IPS-NIHi7 (cell line): ENCODE data around the gene GALNT18.

ENCODE experiments used
- DNase-seq: peaks from one replicate; pipeline ENCODE4 v3.0.0; 2012; ENCODE audit warnings: mixed read lengths; ENCODE audit errors: extremely low spot score

The GALNT18 gene

DNA sequence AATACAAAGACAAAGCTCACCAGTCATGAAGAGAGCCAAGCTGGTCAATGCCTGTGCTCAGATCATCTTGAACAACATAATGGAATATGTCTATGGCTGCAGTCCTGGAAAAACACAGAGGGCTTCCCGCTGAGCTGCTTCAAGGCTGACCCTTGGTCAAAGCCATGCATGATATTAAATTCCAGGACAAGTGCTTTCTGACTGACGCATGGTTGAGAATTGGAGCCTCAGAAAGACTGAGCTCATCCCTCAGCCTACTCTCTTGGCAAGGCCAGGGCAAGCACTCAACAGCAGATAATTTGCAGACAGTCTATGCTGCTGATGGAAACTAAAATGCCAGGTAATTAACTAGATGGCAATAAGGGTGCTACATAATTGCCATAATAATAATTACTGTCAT is 89.2 kb downstream of the GALNT18 start:
- DNase-seq, result no peak

DNA sequence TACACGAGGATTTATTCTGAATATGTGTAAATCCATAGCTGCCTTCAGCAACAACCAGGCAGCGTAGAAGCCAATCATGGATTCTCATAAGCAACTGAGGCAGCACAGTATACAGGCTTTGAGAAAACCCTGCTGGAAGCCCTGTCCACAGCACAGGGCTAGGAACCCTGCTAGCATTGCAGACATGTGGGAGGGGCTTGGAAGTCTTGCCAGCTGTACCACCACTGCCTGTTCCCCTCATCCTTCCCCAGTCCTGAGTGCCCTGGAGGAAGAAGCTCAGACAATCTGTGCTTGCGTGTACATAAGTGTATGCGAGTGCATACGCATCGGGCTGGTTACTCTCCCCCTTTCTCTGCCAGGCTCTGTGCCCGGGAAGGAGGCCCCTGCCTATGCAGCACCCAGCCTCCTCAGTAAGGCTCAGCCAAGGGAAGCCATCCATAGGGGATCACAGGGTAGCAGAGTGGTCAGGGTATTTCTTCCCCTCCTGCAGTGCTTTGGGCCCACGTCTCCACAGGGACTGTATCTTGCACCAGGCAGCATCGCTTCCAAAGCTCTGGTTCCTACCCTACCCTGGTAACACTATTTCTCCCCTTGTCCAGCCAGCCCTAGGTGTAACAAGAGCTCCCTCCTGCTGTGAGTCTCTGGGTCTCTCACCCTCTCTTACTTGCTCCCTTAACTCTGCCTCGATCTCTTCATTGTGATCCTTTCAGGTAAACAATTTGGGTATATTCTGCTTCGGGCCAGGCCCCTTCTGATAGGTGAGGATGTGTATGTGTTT is 90.5 kb downstream of the GALNT18 start:
- DNase-seq, result no peak

DNA sequence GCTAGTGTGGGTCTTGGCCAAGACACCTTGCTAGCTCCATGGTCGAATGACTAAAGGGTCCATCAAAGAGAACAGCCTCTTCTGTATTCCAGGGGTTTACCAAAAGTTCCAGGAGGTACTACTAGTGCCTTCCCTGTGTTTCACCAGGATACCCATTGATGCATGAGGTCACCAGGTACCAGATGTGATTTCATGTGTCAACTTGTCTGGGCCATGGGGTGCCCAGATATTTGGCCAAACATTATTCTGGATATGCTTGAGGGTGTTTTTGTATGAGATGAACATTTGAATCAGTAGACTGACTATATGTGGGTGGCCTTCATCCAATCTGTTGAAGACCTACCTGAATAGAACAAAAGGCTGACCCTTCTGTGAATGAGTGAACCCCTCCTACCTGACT is 92.8 kb downstream of the GALNT18 start:
- DNase-seq, result no peak

DNA sequence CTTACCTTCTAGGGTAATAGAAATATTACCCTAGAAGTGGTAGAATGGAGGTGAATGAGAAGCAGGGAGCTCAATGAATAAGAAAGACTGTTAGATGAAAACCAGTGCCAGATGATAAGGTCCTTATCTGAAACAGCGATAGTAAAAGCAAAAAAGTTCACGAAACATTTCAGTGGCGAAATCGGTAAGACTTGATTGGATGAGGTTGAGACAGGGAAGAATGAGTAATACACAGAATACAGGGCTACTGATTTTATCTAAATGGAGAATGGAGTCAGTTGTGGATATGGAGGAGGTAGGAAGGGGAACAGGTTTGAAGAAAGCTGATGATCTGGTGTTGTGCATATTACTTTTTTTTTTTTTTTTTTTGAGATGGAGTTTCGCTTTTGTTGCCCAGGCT is 96.5 kb downstream of the GALNT18 start:
- DNase-seq, result no peak

DNA sequence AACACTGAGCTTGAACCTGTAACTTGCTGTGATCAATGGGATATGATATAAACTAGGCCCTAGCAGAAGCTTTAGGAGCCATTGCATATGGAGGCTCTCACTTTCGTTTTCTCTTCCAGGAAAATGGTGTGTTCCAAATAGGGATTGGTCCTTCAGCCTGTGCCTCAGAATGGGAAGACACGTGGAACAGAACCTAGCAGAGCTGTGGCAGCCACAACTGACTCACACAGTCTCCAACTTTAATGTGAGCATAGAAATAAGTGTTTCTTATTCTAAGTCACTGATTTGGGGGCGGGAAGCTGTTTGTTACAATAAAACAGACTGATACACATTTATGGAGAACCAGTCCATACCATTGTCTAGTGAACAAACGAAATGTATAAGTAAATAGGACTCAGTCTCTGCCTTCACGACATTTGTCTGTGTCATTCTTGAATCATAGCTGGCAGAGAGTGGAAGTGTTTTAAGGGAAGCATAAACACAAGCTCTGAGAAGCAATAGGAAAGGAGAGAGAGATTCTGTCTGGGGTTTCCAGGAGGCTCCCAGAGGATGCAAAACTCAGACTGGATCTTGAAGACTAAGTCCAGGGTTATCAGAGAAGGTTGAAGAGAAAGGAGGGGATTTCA is 97.3 kb downstream of the GALNT18 start:
- DNase-seq, result no peak

DNA sequence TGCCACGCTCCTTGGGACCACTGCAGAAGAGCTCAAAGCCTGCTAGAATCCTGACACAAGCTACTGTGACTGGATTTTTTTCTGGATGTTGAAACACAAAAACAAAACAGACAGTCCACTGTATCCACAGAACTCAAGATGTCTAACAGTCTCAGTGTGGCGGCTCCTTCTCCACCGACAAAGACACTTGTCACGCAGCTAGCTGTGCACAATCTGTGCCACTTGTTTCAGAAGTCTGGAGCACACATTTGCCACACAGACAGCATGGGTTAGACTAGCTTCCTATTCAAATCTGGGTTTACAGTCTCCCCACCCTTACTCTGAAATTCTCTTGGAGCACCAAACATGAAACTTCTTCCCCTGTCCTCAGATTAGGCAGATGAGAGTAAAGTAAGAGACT is 99.2 kb downstream of the GALNT18 start:
- no peak for DNase-seq

DNA sequence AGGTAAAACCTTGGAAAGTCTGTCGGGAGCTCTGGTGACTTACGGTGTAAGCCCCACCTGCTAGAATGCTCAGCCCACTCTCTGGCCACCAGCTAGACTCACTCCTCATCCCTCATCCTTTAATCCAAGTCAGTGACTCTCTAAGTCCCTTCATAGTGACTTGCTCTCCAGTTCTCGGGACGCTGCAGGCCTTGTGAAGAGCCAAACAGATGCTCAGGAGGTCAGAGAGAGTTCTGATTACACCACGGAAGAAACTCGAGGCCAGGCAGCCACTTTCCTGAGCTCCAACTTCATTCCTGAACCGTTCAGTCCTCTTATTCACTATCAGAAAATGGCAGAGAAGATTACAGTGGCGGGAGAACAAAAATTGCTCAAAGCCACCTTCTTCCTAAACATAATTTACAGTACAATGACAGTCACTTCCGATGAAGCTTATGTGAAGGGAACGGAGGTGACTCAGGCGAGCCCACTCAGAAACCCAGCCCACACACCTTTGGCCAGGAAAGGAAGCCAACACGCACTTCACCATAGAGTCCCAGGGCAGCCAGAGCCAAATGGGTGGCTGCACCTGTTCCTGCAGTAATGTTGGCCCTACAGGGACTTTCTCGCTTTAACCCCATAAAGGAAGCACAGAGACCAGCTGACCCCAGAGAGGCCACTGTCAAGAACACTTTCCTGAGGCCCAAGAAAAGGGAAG is 100.4 kb downstream of the GALNT18 start:
- DNase-seq, result no peak

DNA sequence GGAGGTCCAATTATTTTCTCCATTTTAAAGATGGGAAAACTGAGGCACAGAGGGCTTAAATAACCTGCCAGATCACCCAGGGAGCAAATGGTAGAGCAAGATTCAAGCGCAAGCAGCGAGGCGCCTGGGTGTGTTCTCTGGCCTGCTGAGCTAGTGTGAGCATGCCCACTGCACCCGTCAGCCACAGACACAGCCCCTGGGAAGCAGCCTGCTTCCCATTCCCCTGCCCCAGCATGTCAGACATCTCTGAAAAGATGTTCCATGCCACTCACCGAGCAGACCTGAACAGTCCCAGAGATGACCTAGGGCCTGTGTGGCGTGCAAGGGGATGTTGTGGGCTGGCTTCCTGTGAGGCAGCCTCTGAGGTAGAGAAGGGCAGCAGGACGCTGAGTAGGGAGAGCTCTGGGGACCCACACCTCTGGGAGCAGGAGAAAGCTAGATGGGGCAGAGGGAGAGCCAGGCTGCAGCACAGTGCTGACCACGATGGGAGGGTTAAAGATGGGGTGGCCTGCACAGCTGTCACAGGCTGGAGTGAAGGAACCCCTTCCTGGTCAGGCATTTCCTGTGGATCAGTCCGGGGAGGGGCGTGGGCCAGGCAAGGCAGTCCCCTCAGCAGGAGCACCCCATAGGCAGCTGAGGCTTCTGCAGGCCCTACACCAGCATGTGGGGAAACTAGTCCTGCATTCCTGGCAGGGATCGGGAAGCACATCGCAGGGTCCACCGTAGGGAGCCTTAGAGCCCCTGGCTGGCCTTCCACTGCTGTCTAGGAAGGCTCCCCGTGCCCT is 101.4 kb downstream of the GALNT18 start:
- peak; percentile 25 for DNase-seq

DNA sequence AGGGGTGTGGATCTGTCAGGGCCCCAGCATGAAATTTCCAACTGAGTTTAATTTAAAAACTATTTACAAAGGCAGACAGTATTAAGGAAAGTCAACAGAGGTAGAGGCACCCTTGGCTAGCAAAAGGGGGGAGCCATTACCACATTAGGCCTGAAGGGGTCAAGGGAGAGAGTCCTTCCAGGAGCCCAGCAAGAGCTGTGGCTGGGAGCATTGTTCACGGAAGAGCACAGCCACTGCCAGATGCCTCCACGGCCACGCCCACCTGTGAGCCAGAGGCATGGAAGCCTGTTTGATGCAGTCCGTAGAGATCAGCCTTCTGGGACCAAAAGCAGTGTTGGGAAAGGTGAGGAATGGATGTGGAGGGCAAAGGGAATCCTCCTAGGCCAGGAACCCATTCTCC is 102.6 kb downstream of the GALNT18 start:
- DNase-seq, result peak; percentile 64

DNA sequence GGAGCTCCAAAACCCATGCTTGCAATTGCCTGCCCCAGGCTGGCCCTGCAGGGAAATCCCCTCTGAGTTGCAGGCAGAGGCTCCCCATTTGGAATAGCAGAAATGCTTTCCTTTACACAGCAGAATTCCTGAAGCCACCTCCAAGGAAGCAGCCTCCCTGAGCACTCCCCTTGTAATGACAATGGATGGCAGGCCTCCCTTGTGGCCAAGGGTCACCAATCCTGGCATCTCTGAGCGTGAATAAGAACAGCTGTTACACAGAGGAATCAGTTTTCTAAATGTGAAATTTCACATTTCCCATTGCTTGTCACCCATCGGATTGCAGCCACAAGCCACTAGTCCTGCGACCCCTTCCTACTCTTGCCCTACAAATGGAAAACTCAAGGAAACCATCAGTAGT is 107.6 kb downstream of the GALNT18 start:
- peak; percentile 45 for DNase-seq

DNA sequence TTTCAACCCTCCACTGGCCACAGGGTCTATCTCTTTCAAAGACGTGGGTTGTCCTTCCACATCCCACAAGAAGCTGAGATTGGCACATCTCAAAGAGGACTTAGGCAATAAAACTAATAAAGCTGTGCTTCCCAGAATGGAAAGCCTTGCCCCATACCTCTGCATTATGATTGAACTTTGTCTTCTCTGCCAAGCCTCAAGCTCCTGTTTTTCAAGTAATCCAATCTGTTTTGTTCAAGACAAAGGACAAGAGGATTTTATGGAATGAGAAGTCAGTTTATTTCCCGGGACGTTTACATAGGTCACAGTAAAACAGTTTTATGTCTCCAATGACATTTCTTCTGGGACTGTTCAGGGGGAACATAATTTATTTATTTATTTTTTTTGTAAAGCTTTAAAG is 108.4 kb downstream of the GALNT18 start:
- DNase-seq, result no peak

DNA sequence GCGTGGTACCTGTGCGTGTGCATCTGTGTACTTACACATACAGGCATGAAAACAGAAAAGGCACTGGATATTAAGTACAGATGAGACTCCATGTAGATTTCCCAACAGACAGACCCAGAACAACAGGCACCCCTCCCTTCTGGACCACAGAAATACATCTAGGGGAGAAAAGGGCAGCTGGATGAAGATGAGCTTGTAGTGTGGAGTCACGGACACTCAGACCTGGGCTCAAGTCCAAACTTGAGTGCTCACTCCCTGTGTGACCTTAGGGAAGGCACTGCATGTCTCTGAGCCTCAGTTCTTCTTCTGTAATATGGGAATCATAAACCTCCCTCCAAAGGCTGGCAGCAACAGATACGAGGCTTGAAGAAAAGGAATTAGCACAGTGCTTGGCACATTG is 108.9 kb downstream of the GALNT18 start:
- no peak for DNase-seq

DNA sequence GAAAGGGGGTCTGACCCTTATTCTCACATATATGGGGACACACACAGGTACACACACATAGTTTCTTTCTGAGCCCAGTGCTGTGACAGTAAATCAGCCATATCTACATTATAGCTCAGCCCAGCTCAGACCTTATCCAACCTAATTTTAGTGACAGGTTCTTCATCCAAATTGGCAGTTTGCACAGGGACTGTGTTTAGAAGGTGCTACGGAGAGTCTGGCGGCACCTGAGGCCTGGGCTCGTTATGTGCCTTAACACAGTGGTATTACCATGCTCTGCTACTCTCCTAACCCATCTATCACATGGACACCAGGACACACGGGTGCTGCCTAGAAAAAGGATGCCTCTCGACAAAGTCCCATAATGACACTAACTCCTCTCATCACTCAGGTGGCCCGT is 109.3 kb downstream of the GALNT18 start:
- no peak for DNase-seq

DNA sequence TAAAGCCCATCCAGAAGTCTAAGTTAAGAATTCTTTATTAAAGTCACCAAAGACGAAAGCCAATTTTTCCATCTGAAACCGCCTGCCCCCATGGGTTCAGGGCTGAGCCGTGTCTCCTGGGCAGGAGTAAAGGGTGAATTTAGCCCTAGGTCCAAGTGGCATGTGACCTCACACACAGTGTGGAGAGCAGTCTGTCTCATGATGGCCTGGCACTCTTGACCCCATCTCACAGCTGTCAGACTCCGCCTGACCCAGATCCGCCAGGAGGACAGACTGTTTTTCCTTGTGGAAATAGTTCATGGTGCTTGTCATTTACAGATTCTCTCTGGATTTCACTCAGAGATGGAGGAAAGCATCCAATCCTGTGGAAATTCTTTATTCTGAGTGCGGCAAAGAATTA is 109.7 kb downstream of the GALNT18 start:
- DNase-seq, result no peak

DNA sequence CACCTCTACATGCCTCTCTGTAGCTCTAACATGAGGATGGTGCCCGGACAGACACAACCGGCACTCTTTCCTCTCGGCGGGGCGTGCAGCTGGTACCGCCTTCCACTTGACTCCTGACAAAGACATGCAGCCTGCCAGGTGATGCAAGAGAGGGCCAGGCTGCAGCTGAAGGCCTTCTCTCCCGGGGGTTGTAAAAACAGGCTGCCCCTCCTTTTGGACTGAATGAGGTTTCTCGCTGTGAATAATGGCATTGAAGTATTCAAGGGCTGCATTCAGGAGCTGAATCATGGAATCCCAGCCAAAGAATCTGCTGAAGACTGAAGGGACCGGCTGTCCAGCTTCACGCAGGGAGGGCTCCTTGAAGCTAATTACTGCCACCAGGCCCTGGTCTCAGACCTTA is 110.9 kb downstream of the GALNT18 start:
- DNase-seq, result no peak

DNA sequence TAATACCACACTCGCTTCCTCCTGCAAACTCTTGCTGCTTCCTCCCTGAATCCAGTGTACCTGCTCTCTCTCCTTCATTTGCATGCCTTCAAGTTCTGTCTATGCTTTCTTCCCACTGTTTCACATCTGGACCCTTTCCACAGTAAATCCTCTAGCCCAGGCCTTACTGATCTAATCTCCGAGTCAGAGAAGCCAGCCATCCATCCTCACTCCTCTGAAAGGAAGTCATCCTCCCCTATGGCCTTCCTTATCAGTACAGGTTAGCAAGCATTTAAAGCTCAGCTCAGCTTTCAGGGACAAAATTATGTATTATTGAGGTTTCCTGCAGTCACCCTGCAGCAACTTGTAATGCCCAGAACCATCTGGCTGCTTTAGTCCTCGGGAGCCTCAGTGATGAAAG is 116.1 kb downstream of the GALNT18 start:
- no peak for DNase-seq

DNA sequence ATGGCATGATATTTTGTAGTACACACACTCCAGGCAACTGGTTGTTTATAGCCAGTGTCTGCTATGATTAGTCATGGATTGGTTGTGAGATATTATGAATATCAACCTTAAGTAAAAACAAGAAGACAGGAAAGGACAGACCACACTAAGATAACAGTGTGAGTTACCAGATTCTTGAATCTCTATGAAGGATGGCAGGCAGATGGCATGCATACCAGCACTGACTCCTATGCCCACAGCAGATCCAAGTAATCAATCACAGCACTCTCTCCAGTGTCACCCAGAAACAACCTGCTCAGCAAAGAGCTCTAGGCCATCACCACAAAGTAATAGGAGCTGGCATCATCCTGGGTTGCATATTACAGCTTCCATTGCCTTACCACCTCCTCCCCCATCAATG is 116.6 kb downstream of the GALNT18 start:
- no peak for DNase-seq

DNA sequence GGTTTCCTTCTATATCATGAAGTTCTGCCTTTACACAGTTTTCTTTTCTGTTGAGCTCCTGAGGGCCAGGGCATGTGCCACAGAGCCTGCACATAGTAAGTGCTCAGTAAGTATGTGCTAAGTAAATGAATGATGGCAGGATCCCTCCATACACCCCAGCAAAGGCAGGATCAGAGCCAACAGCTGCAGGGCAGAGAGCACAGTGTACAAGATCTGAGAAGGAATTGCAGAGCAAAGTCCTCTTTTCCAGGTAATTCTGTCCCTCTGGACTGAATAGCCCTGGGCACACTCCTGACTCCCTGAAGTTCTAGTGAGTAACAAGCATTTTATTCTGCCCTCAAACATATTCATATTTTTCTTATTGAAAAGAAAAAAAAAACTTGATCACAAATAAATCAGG is 117.7 kb downstream of the GALNT18 start:
- DNase-seq, result no peak

DNA sequence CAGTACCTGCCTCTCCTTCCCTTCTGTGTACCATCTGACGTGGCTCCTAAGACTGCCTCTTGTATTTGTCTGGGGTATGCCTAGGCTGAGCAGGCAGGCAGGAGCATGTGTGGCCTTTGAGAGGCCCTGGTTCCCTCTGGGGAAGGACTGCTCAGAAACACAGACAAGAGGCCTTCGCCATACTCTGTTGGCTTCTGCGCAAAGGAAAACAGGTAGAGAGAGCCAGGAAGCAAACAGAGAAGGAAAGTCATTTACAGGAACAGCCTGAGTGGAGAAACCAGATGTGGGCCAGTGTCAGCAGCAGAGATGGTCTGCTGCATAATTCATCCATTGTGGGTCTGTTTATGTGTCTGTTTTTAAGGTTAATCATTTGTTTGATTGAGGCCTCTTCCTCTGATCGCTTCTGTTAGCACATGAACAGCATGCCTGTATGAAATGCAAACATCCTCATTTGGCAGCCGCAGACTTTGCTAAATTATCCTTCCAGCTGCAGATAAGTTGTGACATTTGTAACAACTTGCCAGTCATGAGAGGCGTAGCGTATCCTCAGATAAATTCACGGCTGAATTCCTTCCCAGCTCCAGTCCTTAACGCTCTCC is 119.4 kb downstream of the GALNT18 start:
- no peak for DNase-seq

DNA sequence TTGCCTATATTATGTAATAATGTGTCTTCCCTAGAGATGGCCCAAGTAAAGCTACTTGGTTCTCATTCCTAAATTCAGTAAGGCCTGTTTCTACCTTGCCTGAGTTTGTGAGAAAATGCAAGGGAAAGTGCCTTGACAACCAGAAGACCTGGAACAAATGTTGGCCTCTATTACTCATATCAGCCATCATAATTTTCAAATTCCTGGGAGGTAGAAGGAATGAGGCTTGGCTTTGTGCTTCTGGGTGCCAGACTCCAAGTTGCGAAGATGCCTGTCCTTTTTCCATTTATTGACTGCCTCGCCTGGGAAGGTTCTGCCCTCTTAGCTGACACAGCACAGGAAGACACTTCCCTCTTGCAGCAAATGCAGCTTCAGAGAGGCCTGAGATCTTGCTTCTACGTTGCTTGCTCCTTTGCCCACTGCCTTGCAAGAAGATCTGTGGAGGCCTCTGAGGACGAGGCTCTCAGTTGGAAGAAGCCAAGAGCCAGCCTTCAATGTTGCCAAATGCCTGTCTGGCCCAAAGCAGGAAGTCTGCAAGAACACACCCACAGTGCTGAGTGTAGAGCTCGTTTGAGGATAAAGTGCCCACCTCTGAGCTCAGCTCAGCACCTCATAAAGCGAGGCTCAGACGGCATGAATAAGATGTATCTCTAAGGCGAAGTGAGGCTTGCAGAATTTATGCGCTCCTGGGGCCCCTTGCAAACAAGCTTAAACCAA is 120.1 kb downstream of the GALNT18 start:
- DNase-seq, result no peak
